Spinal cord (tissue), 10 donors: ENCODE data around the gene ARL5B. TPM values are rescaled to one million over a fixed set of nuclear protein-coding genes. Genes with fewer than 3 reads are reported as not detected.

Experiments
- DNase-seq, 6 donors: peaks; one replicate each; pipeline versions ENCODE4 v3.0.0 to v3.0.0-alpha.2; 2013 to 2015; ENCODE audit warnings: low spot score in 6 of 6, low read depth in 4 of 6
- H3K27ac ChIP-seq: one replicate; pipeline ENCODE4 v1.5.1; 2013; ENCODE audit warnings: low read depth, low read length, control low read depth
- H3K27me3 ChIP-seq: one replicate; pipeline ENCODE4 v1.6.1; 2013; ENCODE audit warnings: low read length; ENCODE audit not compliant: control insufficient read depth, insufficient read depth
- H3K36me3 ChIP-seq: one replicate; pipeline ENCODE4 v1.6.1; 2013; ENCODE audit warnings: low read length; ENCODE audit not compliant: control insufficient read depth, insufficient read depth
- H3K4me1 ChIP-seq: one replicate; pipeline ENCODE4 v1.6.1; 2013; ENCODE audit warnings: low read length; ENCODE audit not compliant: control insufficient read depth, insufficient read depth
- H3K4me3 ChIP-seq: one replicate; pipeline ENCODE4 v1.5.1; 2013; ENCODE audit warnings: low read depth, low read length, control low read depth
- H3K9me3 ChIP-seq: one replicate; pipeline ENCODE4 v1.6.1; 2013; ENCODE audit warnings: low read length; ENCODE audit not compliant: control insufficient read depth, insufficient read depth
- WGBS: methylation state at CpG from one replicate; pipeline ENCODE4 v1.1.5; 2013; ENCODE audit warnings: missing lambda C conversion rate; ENCODE audit not compliant: insufficient coverage; 5-methylcytosine and 5-hydroxymethylcytosine counted together
- polyA plus RNA-seq, 2 donors: library from polyadenylated mRNA; unstranded; fragments of 120-200 nt; gene quantifications; one replicate each; pipeline ENCODE4 v1.2.1, GENCODE V29; 2013; ENCODE audit not compliant: insufficient read length in 2 of 2
- total RNA-seq, 2 donors: library from RNA; depleted of rRNA in 1 of 2; stranded (reverse); fragments of 120-200 nt in 1 of 2; fragments of >200 nt in 1 of 2; gene quantifications; one replicate each; pipeline versions ENCODE4 v1.2.3 to v1.2.4, GENCODE V29; 2013 to 2014
- donor health status: healthy.

ARL5B gene
- total and polyA plus RNA-seq, 4 donors = 21.0 to 70.1 (median 29.2) TPM

DNA sequence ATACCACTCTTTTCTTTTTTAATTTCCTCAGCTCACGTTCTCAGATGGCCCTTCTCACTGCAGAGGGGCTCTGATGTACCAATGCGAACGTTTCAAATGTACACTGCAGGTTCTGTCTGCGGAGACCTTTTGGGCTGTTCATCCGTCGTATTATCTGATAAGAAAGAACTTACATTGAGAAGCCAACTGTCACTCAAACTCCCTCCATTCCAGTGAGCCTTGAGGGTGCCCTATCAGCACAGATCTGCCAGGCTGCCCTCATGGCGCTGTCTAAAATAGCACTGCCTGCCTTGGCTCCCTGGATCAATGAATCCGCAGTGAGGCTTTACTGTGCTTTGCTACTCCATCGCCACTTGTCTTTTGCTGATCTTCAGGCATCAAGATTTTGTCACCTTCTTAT is 61.8 kb downstream of the ARL5B start:
- no peaks in the 10 kb centered on the region for H3K27me3 ChIP-seq
- no peak overlapping the region for H3K27ac ChIP-seq
- H3K9me3 ChIP-seq = no peaks in the 10 kb centered on the region
- H3K36me3 ChIP-seq = no peaks in the 10 kb centered on the region
- WGBS = 98% methylated on average over 8 of the region's 9 CpGs
- no peaks in the 10 kb centered on the region for H3K4me1 ChIP-seq
- H3K4me3 ChIP-seq = no peak overlapping the region
- no peak for DNase-seq

DNA sequence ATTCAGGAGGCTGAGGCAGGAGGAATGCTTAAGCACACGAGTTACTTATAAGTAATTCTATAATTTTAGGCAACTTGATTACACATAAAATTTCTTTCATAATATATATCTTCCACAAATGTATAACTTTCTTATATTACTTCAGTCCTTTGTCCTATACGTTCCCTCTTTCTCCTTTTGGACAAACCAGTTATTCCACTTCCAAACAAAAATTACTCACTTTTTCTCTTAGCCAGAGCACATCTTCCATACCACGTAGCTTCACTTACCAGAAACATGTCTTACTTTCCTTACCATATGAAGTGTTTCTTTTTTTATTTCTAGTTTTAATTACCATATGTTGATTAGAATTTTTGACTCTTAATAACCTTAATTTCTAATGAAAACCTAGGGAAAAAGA is 64.6 kb downstream of the ARL5B start:
- Histone ChIP-seq H3K27me3 (no peaks in the 10 kb centered on the region), H3K4me3 (no peak overlapping the region), H3K9me3 (no peaks in the 10 kb centered on the region), H3K36me3 (no peaks in the 10 kb centered on the region), H3K4me1 (no peaks in the 10 kb centered on the region), H3K27ac (no peak overlapping the region)
- no peak for DNase-seq
- no CpG with 5 or more reads among the region's 3 CpGs for WGBS

Other genes starting within 250 kb of the ARL5B start
- gene NSUN6, start 7.8 kb upstream of the ARL5B start, total RNA-seq = 10 to 100 TPM; 24.0 to 31.0 TPM
- 10 to 100 TPM; 19.6 to 27.1 TPM for gene NSUN6, start 7.8 kb upstream of the ARL5B start, polyA plus RNA-seq